C4-2B (cell line): Measurements from ENCODE around the gene TRIO.

ENCODE experiments used
- CTCF ChIP-seq: fragments of 450-650 bp; conservative IDR thresholded peaks from 2 replicates; pipeline ENCODE4 v1.5.1; 2017; ENCODE audit warnings: mild to moderate bottlenecking
- ZFX ChIP-seq: fragments of 450-650 bp; IDR thresholded peaks from 2 replicates; pipeline ENCODE4 v1.6.1; 2017

GRCh38 chr5:14256026-14256690 is 113.0 kb downstream of the TRIO start:
- TF ChIP-seq CTCF (no peak), ZFX (no peak)
